RWPE1 (cell line): Measurements from ENCODE around the gene NPIPB6.

ENCODE experiments used
- CTCF ChIA-PET: fragments of 350-600 bp; sonication (Branson Sonifier 250); formaldehyde crosslinking; extraction: SDS; loops from one replicate; lab custom pipeline; 2021; lab: Yijun Ruan, JAX
- POLR2A ChIA-PET: fragments of 400-600 bp; formaldehyde crosslinking; extraction: SDS; loops from one replicate; lab custom pipeline; 2020; ENCODE audit warnings: antibody characterized with exemption; ENCODE audit not compliant: low non-redundant PET; lab: Yijun Ruan, JAX
- DNase-seq: peaks from one replicate; pipeline ENCODE4 v3.0.0; 2012; ENCODE audit warnings: low spot score
- H3K27ac ChIP-seq: fragments of 450-650 bp; 2 replicates; pipeline ENCODE4 v1.5.1; 2017
- CTCF ChIP-seq: fragments of 450-650 bp; conservative IDR thresholded peaks from 2 replicates; pipeline ENCODE4 v1.5.1; 2017; ENCODE audit warnings: low read depth, mild to moderate bottlenecking

Gene NPIPB6

GRCh38 chr16:28293601-28293960 is 69.7 kb downstream of the NPIPB6 start:
- CTCF ChIA-PET = interaction anchor here (0.7 to 1.5 kb wide), 3 partner anchors 16 to 23 kb away, joined by 3 to 4 read pairs (median 3); no protein-coding TSS in a partner anchor

GRCh38 chr16:28292731-28293600 is 70.3 kb downstream of the NPIPB6 start:
- CTCF ChIA-PET = interaction anchor here (0.7 to 1.5 kb wide), 5 partner anchors 15 to 28 kb away, joined by 3 to 4 read pairs (median 3); no protein-coding TSS in a partner anchor
- no peak overlapping the region for H3K27ac ChIP-seq
- no peak for TF ChIP-seq CTCF
- POLR2A ChIA-PET = no interaction called here
- DNase-seq = no peak

More at GRCh38 chr16:28293601-28293960, 69.7 kb downstream of the NPIPB6 start:
- H3K27ac ChIP-seq = no peak overlapping the region
- POLR2A ChIA-PET = no interaction called here
- no peak for TF ChIP-seq CTCF
- DNase-seq = no peak
